Mesothelial cell of epicardium (in vitro differentiated cells): ENCODE measurements around the gene TGIF2. TPM values are rescaled to one million over a fixed set of nuclear protein-coding genes. Genes with fewer than 3 reads are reported as not detected.

Experiments
- DNase-seq, 2 experiments: peaks; one replicate each; pipeline ENCODE4 v3.0.0; 2021; ENCODE audit warnings: low spot score in 2 of 2; ENCODE audit not compliant: unreplicated experiment in 2 of 2
- H3K27ac Mint-ChIP-seq: 2 replicates; pipeline ENCODE4 v1.8.0; 2021; ENCODE audit warnings: mixed read lengths
- H3K27me3 Mint-ChIP-seq: 2 replicates; pipeline ENCODE4 v1.8.0; 2021; ENCODE audit warnings: low read depth, mixed read lengths
- H3K36me3 Mint-ChIP-seq: 2 replicates; pipeline ENCODE4 v1.8.0; 2021; ENCODE audit warnings: mixed read lengths
- H3K4me1 Mint-ChIP-seq: 2 replicates; pipeline ENCODE4 v1.8.0; 2021; ENCODE audit warnings: mixed read lengths
- H3K4me3 Mint-ChIP-seq: 2 replicates; pipeline ENCODE4 v1.8.0; 2021; ENCODE audit warnings: mild to moderate bottlenecking, moderate library complexity, mixed read lengths
- H3K9me3 Mint-ChIP-seq: 2 replicates; pipeline ENCODE4 v1.8.0; 2021; ENCODE audit warnings: mixed read lengths
- CTCF ChIP-seq: fragments of 200-600 bp; sonication (generic); IDR thresholded peaks from one replicate; pipeline ENCODE4 v1.5.0; 2021; ENCODE audit warnings: antibody characterized with exemption; ENCODE audit not compliant: unreplicated experiment
- total RNA-seq: library from RNA; stranded (reverse); gene quantifications from 3 replicates; pipeline ENCODE4 v1.2.1, GENCODE V29; 2021

TGIF2 gene
- total RNA-seq, 1 donor from 2014 or later: 94.4 TPM

GRCh38 chr20:36541227-36541767 lies 32.1 kb upstream of the TGIF2 start, which contains the start of gene MYL9:
MYL9 (plus strand) TSS chr20:36541519; CDS start chr20:36544885, 3,366 bp downstream.
- Mint-ChIP-seq H3K27me3 (no peaks in the 10 kb centered on the region), H3K9me3 (no peaks in the 10 kb centered on the region), H3K4me3 (peak within 1 kb of the TSS; percentile 77), H3K36me3 (peaks cover 7% of the 10 kb centered on the region), H3K4me1 (peaks cover 39% of the 10 kb centered on the region), H3K27ac (peak within 1 kb of the TSS; percentile 83)
- no peak for TF ChIP-seq CTCF
- DNase-seq: peak; percentile 68 to 78

GRCh38 chr20:36541768-36542488 lies 31.5 kb upstream of the TGIF2 start:
- Mint-ChIP-seq H3K36me3 (peaks cover 7% of the 10 kb centered on the region), H3K27me3 (no peaks in the 10 kb centered on the region), H3K4me3 (peak overlapping the region; percentile 77), H3K9me3 (no peaks in the 10 kb centered on the region), H3K4me1 (peaks cover 39% of the 10 kb centered on the region), H3K27ac (peak overlapping the region; percentile 83)
- peak in 1 of 2 experiments; percentile 46 for DNase-seq
- TF ChIP-seq CTCF: peak; percentile 33

GRCh38 chr20:36542516-36543183 lies 30.7 kb upstream of the TGIF2 start:
- H3K36me3 Mint-ChIP-seq: peaks cover 7% of the 10 kb centered on the region
- H3K4me1 Mint-ChIP-seq: peaks cover 39% of the 10 kb centered on the region
- H3K27me3 Mint-ChIP-seq: no peaks in the 10 kb centered on the region
- no peak for DNase-seq
- no peaks in the 10 kb centered on the region for H3K9me3 Mint-ChIP-seq
- H3K4me3 Mint-ChIP-seq: peak overlapping the region; percentile 77
- no peak for TF ChIP-seq CTCF
- H3K27ac Mint-ChIP-seq: peak overlapping the region; percentile 81

- peak overlapping the region; percentile 77 for H3K4me3 Mint-ChIP-seq
Measured at GRCh38 chr20:36543184-36544133, 29.9 kb upstream of the TGIF2 start.

More at GRCh38 chr20:36543184-36544133, 29.9 kb upstream of the TGIF2 start:
- Mint-ChIP-seq H3K9me3 (no peaks in the 10 kb centered on the region), H3K36me3 (peaks cover 11% of the 10 kb centered on the region), H3K4me1 (peaks cover 39% of the 10 kb centered on the region), H3K27ac (peak overlapping the region; percentile 86), H3K27me3 (no peaks in the 10 kb centered on the region)
- TF ChIP-seq CTCF: no peak
- no peak for DNase-seq
